SJSA1 (cell line): ENCODE measurements around the gene ZDHHC11. TPM values are rescaled to one million over a fixed set of nuclear protein-coding genes. Genes with fewer than 3 reads are reported as not detected.
"Not testable (repeated sequence)": the region's sequence is repeated elsewhere in the genome, so short reads cannot be mapped to it uniquely, and the experiment has no call there.

Experiments used
- DNase-seq, 2 experiments: peaks; one replicate each; pipeline ENCODE4 v3.0.0-alpha.2; 2015 to 2020; ENCODE audit warnings: low spot score in 2 of 2, low read depth in 1 of 2
- H3K27ac ChIP-seq: fragments of 250-450 bp; sonication (Bioruptor Pico); 2 replicates; pipeline ENCODE4 v1.5.1; 2020; ENCODE audit warnings: mild to moderate bottlenecking, moderate library complexity
- H3K27me3 ChIP-seq: fragments of 250-450 bp; sonication (Bioruptor Pico); replicated peaks from 2 replicates; pipeline ENCODE4 v1.5.1; 2020; ENCODE audit warnings: mild to moderate bottlenecking, moderate library complexity
- H3K36me3 ChIP-seq: fragments of 250-450 bp; sonication (Bioruptor Pico); 2 replicates; pipeline ENCODE4 v1.5.1; 2020; ENCODE audit warnings: mild to moderate bottlenecking
- H3K4me1 ChIP-seq: fragments of 250-450 bp; sonication (Bioruptor Pico); replicated peaks from 2 replicates; pipeline ENCODE4 v1.6.1; 2021; ENCODE audit warnings: mild to moderate bottlenecking
- H3K4me3 ChIP-seq: fragments of 250-450 bp; sonication (Bioruptor Pico); 2 replicates; pipeline ENCODE4 v1.5.1; 2020; ENCODE audit warnings: mild to moderate bottlenecking
- H3K9me3 ChIP-seq: fragments of 250-450 bp; sonication (Bioruptor Pico); replicated peaks from 2 replicates; pipeline ENCODE4 v1.5.1; 2020; ENCODE audit warnings: mild to moderate bottlenecking
- total RNA-seq: library from RNA; depleted of rRNA; stranded (reverse); fragments of >200 nt; shearing (Covaris generic); gene quantifications from 2 replicates; pipeline ENCODE4 v1.2.3, GENCODE V29; 2014

ZDHHC11 gene
- total RNA-seq, 1 experiment from 2014 or later = 0.05 TPM

GRCh38 chr5:840118-840973 is 10.4 kb downstream of the ZDHHC11 start:
- not testable (repeated sequence) for H3K36me3 ChIP-seq, H3K27me3 ChIP-seq, H3K4me3 ChIP-seq, H3K9me3 ChIP-seq, H3K27ac ChIP-seq, H3K4me1 ChIP-seq
- peak in 1 of 2 experiments; percentile 63 for DNase-seq

GRCh38 chr5:838431-838851 is 12.3 kb downstream of the ZDHHC11 start:
- H3K36me3 ChIP-seq, H3K4me1 ChIP-seq, H3K9me3 ChIP-seq, H3K4me3 ChIP-seq, H3K27ac ChIP-seq, H3K27me3 ChIP-seq: not testable (repeated sequence)
- peak in 1 of 2 experiments; percentile 49 for DNase-seq

GRCh38 chr5:837621-838121 is 13.1 kb downstream of the ZDHHC11 start:
- H3K36me3 ChIP-seq, H3K4me1 ChIP-seq, H3K27ac ChIP-seq, H3K4me3 ChIP-seq, H3K27me3 ChIP-seq, H3K9me3 ChIP-seq: not testable (repeated sequence)
- DNase-seq = peak in 1 of 2 experiments; percentile 32

- H3K27me3 ChIP-seq, H3K36me3 ChIP-seq, H3K27ac ChIP-seq, H3K9me3 ChIP-seq, H3K4me3 ChIP-seq, H3K4me1 ChIP-seq: not testable (repeated sequence)
- peak in 1 of 2 experiments; percentile 25 for DNase-seq
Measured at GRCh38 chr5:835933-836612, 14.7 kb downstream of the ZDHHC11 start.

GRCh38 chr5:834013-834412 is 16.8 kb downstream of the ZDHHC11 start:
- H3K27ac ChIP-seq, H3K9me3 ChIP-seq, DNase-seq, H3K4me3 ChIP-seq, H3K27me3 ChIP-seq, H3K36me3 ChIP-seq, H3K4me1 ChIP-seq: not testable (repeated sequence)

GRCh38 chr5:828194-828593 is 22.6 kb downstream of the ZDHHC11 start:
- not testable (repeated sequence) for H3K27ac ChIP-seq, H3K9me3 ChIP-seq, H3K36me3 ChIP-seq, H3K4me3 ChIP-seq, H3K27me3 ChIP-seq, H3K4me1 ChIP-seq
- peak in 1 of 2 experiments; percentile 28 for DNase-seq

GRCh38 chr5:825544-825943 is 25.2 kb downstream of the ZDHHC11 start:
- H3K9me3 ChIP-seq, H3K27ac ChIP-seq, H3K4me1 ChIP-seq, H3K4me3 ChIP-seq, H3K36me3 ChIP-seq, DNase-seq: not testable (repeated sequence)
- H3K27me3 ChIP-seq = peaks cover 12% of the 10 kb centered on the region

GRCh38 chr5:821504-821903 is 29.3 kb downstream of the ZDHHC11 start:
- peaks cover 50% of the 10 kb centered on the region for H3K27me3 ChIP-seq
- no peaks in the 10 kb centered on the region for H3K4me1 ChIP-seq
- H3K9me3 ChIP-seq = no peaks in the 10 kb centered on the region
- no peak overlapping the region for H3K27ac ChIP-seq
- no peak overlapping the region for H3K4me3 ChIP-seq
- no peaks in the 10 kb centered on the region for H3K36me3 ChIP-seq
- DNase-seq = peak in 1 of 2 experiments; percentile 22

- H3K9me3 ChIP-seq = no peaks in the 10 kb centered on the region; the same call in 1 of the 2 replicates
- H3K27ac ChIP-seq = no peak overlapping the region
- peaks cover 57% of the 10 kb centered on the region for H3K27me3 ChIP-seq
- no peaks in the 10 kb centered on the region for H3K4me1 ChIP-seq
- H3K4me3 ChIP-seq = no peak overlapping the region
- no peaks in the 10 kb centered on the region for H3K36me3 ChIP-seq
- DNase-seq = peak in 1 of 2 experiments; percentile 51
Measured at GRCh38 chr5:820245-820644, 30.5 kb downstream of the ZDHHC11 start.

GRCh38 chr5:819078-819477 is 31.7 kb downstream of the ZDHHC11 start:
- peak in 1 of 2 experiments; percentile 43 for DNase-seq
- Histone ChIP-seq H3K27ac (no peak overlapping the region), H3K36me3 (no peaks in the 10 kb centered on the region), H3K9me3 (no peaks in the 10 kb centered on the region; the same call in 1 of the 2 replicates), H3K27me3 (peaks cover 62% of the 10 kb centered on the region), H3K4me3 (no peak overlapping the region), H3K4me1 (no peaks in the 10 kb centered on the region)

- peak in 1 of 2 experiments; percentile 43 for DNase-seq
- no peaks in the 10 kb centered on the region for H3K4me1 ChIP-seq
- no peak overlapping the region for H3K27ac ChIP-seq
- no peaks in the 10 kb centered on the region for H3K36me3 ChIP-seq
- H3K9me3 ChIP-seq = no peaks in the 10 kb centered on the region; the same call in 1 of the 2 replicates
- H3K4me3 ChIP-seq = no peak overlapping the region
- peaks cover 58% of the 10 kb centered on the region for H3K27me3 ChIP-seq
Measured at GRCh38 chr5:816176-816575, 34.6 kb downstream of the ZDHHC11 start.

GRCh38 chr5:815449-815848 is 35.3 kb downstream of the ZDHHC11 start:
- Histone ChIP-seq H3K4me3 (no peak overlapping the region), H3K9me3 (no peaks in the 10 kb centered on the region; the same call in 1 of the 2 replicates), H3K4me1 (no peaks in the 10 kb centered on the region), H3K27ac (no peak overlapping the region), H3K36me3 (no peaks in the 10 kb centered on the region), H3K27me3 (peaks cover 52% of the 10 kb centered on the region)
- DNase-seq = no peak

- DNase-seq, H3K36me3 ChIP-seq, H3K4me1 ChIP-seq, H3K27ac ChIP-seq, H3K9me3 ChIP-seq, H3K4me3 ChIP-seq: not testable (repeated sequence)
- H3K27me3 ChIP-seq = peaks cover 33% of the 10 kb centered on the region
Measured at GRCh38 chr5:813575-813974, 37.2 kb downstream of the ZDHHC11 start.

- peaks cover 16% of the 10 kb centered on the region for H3K27me3 ChIP-seq
Measured at GRCh38 chr5:811384-811783, 39.4 kb downstream of the ZDHHC11 start.

More at GRCh38 chr5:811384-811783, 39.4 kb downstream of the ZDHHC11 start:
- not testable (repeated sequence) for H3K4me1 ChIP-seq, H3K9me3 ChIP-seq, DNase-seq, H3K4me3 ChIP-seq, H3K27ac ChIP-seq, H3K36me3 ChIP-seq
